Osteoblast (primary cell): ENCODE data around the gene SLC5A10. TPM values are rescaled to one million over a fixed set of nuclear protein-coding genes. Genes with fewer than 3 reads are reported as not detected.
A peak's percentile ranks its signal among the peaks of the same experiment; 100 is the strongest.

ENCODE experiments used
- DNase-seq: peaks from one replicate; pipeline ENCODE4 v3.0.0; 2011; ENCODE audit warnings: low spot score, mixed read lengths; ENCODE audit not compliant: insufficient read length; ENCODE audit errors: missing footprints
- H2AFZ ChIP-seq: 2 replicates; pipeline ENCODE4 v1.6.0; 2011; ENCODE audit warnings: mild to moderate bottlenecking, low read length
- H3K27ac ChIP-seq: 2 replicates; pipeline ENCODE4 v1.5.1; 2011; ENCODE audit warnings: mild to moderate bottlenecking, low read depth, low read length, moderate library complexity
- H3K27me3 ChIP-seq: 2 replicates; pipeline ENCODE4 v1.6.0; 2012; ENCODE audit warnings: mild to moderate bottlenecking, control low read depth, inconsistent platforms, low read length, moderate library complexity; ENCODE audit not compliant: insufficient read depth
- H3K36me3 ChIP-seq: 2 replicates; pipeline ENCODE4 v1.5.1; 2011; ENCODE audit warnings: mild to moderate bottlenecking, low read length, control low read depth, moderate library complexity; ENCODE audit not compliant: insufficient read depth
- H3K4me1 ChIP-seq: 2 replicates; pipeline ENCODE4 v1.5.1; 2011; ENCODE audit warnings: mild to moderate bottlenecking, low read length, control low read depth, moderate library complexity; ENCODE audit not compliant: insufficient read depth
- H3K4me2 ChIP-seq: 2 replicates; pipeline ENCODE4 v1.6.0; 2011; ENCODE audit warnings: mild to moderate bottlenecking, low read length; ENCODE audit not compliant: insufficient read depth
- H3K4me3 ChIP-seq: fragments of 200-600 bp; sonication (generic); 3 replicates; pipeline ENCODE4 v1.5.1; 2012; ENCODE audit warnings: mild to moderate bottlenecking, low read length, inconsistent platforms; ENCODE audit not compliant: insufficient read depth
- H3K79me2 ChIP-seq: 2 replicates; pipeline ENCODE4 v1.6.0; 2012; ENCODE audit warnings: mild to moderate bottlenecking, low read length, control low read depth, inconsistent platforms; ENCODE audit not compliant: insufficient read depth
- H3K9me3 ChIP-seq: 2 replicates; pipeline ENCODE4 v1.5.1; 2011; ENCODE audit warnings: low read depth, low read length, control low read depth
- H4K20me1 ChIP-seq: 2 replicates; pipeline ENCODE4 v1.6.0; 2012; ENCODE audit warnings: mild to moderate bottlenecking, low read length, control low read depth; ENCODE audit not compliant: insufficient read depth
- total RNA-seq: library from RNA; depleted of rRNA; stranded (reverse); fragments of >200 nt; gene quantifications from 2 replicates; pipeline ENCODE4 v1.2.3, GENCODE V29; 2012
- TF ChIP-seq, protein P1 (sequence below): IDR thresholded peaks from 2 replicates; pipeline ENCODE4 v1.5.1; 2011; ENCODE audit warnings: mild to moderate bottlenecking, low read depth, low read length, moderate library complexity; ENCODE audit errors: extremely low read depth

Gene SLC5A10
- total RNA-seq, 1 donor = not detected

DNA sequence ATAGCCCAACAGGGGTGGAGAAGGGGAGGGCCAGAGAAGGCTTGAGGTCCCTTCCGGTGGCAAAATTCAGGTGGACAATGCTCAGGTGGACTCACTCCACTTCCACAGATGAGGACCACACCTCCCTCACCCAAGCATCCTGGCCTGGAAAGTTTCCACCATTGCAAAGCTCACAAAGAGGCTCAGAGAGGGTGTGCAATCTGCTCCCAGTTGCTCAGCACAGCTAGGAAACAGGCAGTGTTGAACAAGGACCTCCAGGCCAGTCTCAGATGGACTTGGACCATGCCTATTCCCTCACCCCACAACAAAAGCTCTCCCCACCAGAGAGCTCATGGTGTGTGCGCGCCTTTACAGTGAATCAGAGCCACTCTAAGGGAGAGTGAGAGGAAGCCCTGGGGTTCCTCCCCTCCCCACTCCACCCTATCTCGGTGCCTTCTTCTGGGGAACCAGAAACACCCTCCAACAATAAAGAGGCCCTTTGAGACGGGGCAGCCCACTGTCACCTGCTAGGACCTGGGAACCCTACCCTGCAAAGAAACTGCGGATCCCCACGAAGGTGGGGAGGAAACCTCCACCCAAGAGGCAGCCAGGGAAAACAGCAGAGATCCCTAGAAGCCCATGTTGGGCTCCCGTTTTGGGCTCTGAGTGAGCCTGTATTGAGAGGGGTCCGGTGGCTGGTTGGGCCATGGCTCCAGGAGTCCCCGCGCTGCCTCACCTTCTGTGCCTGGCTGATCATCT lies 51.0 kb downstream of the SLC5A10 start:
- H3K4me3 ChIP-seq = peak overlapping the region; percentile 73
- peaks cover 36% of the 10 kb centered on the region for H3K4me1 ChIP-seq
- H2AFZ ChIP-seq = no peak overlapping the region
- peaks cover 8% of the 10 kb centered on the region for H3K36me3 ChIP-seq
- H3K27ac ChIP-seq = peak overlapping the region; percentile 49
- H3K79me2 ChIP-seq = peaks cover 57% of the 10 kb centered on the region
- no peaks in the 10 kb centered on the region for H3K9me3 ChIP-seq
- DNase-seq = peak; percentile 94
- TF ChIP-seq, protein P1, sequence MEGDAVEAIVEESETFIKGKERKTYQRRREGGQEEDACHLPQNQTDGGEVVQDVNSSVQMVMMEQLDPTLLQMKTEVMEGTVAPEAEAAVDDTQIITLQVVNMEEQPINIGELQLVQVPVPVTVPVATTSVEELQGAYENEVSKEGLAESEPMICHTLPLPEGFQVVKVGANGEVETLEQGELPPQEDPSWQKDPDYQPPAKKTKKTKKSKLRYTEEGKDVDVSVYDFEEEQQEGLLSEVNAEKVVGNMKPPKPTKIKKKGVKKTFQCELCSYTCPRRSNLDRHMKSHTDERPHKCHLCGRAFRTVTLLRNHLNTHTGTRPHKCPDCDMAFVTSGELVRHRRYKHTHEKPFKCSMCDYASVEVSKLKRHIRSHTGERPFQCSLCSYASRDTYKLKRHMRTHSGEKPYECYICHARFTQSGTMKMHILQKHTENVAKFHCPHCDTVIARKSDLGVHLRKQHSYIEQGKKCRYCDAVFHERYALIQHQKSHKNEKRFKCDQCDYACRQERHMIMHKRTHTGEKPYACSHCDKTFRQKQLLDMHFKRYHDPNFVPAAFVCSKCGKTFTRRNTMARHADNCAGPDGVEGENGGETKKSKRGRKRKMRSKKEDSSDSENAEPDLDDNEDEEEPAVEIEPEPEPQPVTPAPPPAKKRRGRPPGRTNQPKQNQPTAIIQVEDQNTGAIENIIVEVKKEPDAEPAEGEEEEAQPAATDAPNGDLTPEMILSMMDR = no peak
- peaks cover 32% of the 10 kb centered on the region for H4K20me1 ChIP-seq
- no peaks in the 10 kb centered on the region for H3K27me3 ChIP-seq
- peak overlapping the region; percentile 80 for H3K4me2 ChIP-seq

DNA sequence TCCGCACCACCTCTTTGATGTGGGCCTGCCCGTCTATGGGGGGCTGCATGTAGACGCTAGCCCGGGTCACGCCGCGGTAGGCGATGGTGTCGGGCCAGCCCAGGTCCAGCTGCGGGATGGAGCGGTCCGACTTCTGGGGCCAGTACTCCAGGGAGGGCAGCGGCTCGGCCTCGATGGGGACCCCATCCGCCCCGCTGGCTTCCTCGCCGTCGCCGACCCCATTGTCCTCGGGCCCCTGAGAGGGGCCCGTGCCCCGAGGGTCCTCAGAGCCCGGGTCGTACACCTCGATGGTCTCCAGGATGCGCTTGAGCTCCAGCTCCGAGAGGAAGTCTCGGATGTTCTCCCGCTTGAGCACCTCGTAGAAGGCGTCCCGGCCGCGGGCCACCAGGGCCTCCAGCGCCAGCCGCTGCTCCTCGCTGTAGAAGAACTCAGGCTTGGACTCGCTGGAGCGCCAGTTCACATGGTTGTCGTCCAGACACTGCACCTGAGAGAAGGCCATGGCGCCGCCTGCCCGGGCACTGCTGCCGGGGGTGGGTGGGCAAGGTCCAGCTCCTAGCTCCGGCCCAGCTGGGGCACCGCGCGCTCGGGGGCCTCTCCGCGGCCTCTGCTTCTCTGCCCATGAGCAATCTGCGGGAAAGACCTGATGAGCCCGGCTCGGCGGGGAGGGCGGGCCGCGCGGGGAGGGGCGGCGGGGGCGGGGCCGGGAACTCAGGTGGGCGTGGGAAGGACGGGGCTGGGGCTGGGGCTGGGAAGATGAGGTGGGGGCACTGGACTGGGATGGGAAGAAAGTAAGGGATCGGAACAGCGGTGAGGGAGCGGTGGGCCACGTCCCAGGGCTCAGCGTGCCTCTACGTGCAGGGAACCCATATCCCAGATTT lies 51.8 kb downstream of the SLC5A10 start:
- Histone ChIP-seq H3K36me3 (peaks cover 8% of the 10 kb centered on the region), H3K27me3 (no peaks in the 10 kb centered on the region), H3K79me2 (peaks cover 49% of the 10 kb centered on the region), H3K27ac (peak overlapping the region; percentile 49), H2AFZ (peak overlapping the region; percentile 77), H3K4me3 (peak overlapping the region; percentile 73), H3K9me3 (no peaks in the 10 kb centered on the region), H4K20me1 (peaks cover 25% of the 10 kb centered on the region), H3K4me2 (peak overlapping the region; percentile 84), H3K4me1 (peaks cover 36% of the 10 kb centered on the region)
- TF ChIP-seq, protein P1 = no peak
- peak; percentile 93 for DNase-seq

DNA sequence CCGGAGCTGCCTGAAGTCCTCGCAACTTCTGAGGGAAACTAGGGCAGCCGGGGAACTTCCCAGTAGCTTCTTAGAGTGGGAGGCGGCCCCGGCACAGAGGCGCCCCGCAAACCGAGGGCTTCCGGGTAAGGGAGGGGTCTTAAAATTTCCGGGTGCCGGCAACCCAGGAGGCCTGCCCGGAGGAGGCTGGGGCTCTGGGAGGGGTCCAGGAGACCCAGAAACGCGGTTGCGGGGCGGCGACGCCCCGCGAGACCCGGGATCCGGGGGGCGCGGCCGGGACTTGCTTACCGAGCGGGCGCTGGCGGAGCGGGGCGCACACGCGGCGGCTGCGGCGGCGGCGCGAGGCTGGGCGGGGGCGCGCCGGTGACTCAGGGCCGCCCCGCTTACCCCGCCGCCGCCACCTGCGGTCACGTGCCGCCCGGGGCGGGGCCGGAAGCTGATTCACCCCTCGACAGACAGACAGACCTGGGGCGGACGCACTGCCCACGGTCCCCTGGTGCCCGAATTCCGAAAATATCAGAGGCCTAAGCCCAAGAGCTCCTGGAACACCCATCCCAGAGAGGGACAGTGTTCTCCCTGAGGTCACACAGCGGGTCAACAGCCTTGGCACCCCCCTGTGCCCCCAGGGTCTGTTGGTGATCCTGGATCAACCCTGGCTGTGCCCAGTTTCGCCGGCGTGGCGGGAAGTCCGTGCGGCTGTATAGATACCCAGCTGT lies 52.6 kb downstream of the SLC5A10 start, which contains the start of gene FAM83G:
Gene FAM83G (minus strand): TSS at position 344 of the 716 bp plus-strand sequence. CDS start 723 bp downstream, outside the sequence.
- peak within 1 kb of the TSS; percentile 72 for H3K27ac ChIP-seq
- peaks cover 43% of the 10 kb centered on the region for H3K79me2 ChIP-seq
- DNase-seq = peak; percentile 97
- H4K20me1 ChIP-seq = peaks cover 22% of the 10 kb centered on the region
- peaks cover 8% of the 10 kb centered on the region for H3K36me3 ChIP-seq
- peak within 1 kb of the TSS; percentile 73 for H3K4me3 ChIP-seq
- peaks cover 36% of the 10 kb centered on the region for H3K4me1 ChIP-seq
- no peaks in the 10 kb centered on the region for H3K9me3 ChIP-seq
- TF ChIP-seq, protein P1 = no peak
- no peaks in the 10 kb centered on the region for H3K27me3 ChIP-seq
- peak within 1 kb of the TSS; percentile 84 for H3K4me2 ChIP-seq
- H2AFZ ChIP-seq = peak within 1 kb of the TSS; percentile 77
